Neural cell (in vitro differentiated cells): ENCODE measurements around the gene DPYSL4.

ENCODE experiments used
- RAD21 ChIP-seq: fragments of 450-650 bp; conservative IDR thresholded peaks from 2 replicates; pipeline ENCODE4 v1.6.1; 2014; ENCODE audit warnings: antibody characterized with exemption, mild to moderate bottlenecking, moderate library complexity
- TAF1 ChIP-seq: IDR thresholded peaks from 2 replicates; pipeline ENCODE4 v1.6.1; 2012; ENCODE audit warnings: low read depth
- TF ChIP-seq, protein P1 (sequence below): IDR thresholded peaks from 2 replicates; pipeline ENCODE4 v1.6.1; 2012; ENCODE audit warnings: borderline replicate concordance
- TF ChIP-seq, protein P2 (sequence below): fragments of 450-650 bp; IDR thresholded peaks from 2 replicates; pipeline ENCODE4 v1.5.1; 2014; ENCODE audit warnings: antibody characterized with exemption, mild to moderate bottlenecking, moderate library complexity; ENCODE audit not compliant: poor library complexity, severe bottlenecking

DNA sequence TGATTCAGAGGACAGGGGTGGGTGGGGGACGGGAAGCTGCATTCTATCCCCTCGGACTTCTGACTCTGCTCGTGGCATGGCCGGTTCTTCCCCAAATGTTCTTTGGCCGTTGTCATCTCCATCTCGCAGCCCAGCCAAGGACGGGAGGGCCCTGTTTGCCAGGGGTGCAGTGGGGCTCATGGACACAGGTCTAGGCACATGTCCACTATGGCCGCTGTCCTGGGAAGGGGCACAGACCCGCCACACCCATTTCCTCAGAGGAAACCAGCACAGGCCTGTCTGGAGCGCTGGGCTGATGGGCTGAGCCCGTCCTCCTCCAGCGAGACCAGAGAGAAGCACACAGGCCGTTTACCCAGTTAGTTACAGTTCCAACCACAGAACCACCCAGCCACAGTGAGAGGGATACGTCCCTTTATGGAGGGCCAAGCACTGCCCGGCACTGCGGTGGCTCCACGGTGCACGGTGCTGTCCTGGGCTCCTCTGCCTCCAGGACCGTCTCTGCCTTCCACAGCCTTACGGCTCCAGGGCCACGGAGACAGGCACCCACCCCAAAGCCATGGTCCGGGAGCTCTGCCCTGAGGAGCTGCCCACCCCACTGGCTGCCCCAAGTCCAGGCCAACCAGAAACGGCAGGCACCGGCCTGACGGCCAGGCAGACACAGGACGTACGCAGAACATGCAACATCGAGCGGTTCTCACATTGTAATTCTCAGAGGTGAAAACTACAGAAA is 20.2 kb downstream of the DPYSL4 start:
- TF ChIP-seq RAD21, result no peak
- TF ChIP-seq, protein P1, sequence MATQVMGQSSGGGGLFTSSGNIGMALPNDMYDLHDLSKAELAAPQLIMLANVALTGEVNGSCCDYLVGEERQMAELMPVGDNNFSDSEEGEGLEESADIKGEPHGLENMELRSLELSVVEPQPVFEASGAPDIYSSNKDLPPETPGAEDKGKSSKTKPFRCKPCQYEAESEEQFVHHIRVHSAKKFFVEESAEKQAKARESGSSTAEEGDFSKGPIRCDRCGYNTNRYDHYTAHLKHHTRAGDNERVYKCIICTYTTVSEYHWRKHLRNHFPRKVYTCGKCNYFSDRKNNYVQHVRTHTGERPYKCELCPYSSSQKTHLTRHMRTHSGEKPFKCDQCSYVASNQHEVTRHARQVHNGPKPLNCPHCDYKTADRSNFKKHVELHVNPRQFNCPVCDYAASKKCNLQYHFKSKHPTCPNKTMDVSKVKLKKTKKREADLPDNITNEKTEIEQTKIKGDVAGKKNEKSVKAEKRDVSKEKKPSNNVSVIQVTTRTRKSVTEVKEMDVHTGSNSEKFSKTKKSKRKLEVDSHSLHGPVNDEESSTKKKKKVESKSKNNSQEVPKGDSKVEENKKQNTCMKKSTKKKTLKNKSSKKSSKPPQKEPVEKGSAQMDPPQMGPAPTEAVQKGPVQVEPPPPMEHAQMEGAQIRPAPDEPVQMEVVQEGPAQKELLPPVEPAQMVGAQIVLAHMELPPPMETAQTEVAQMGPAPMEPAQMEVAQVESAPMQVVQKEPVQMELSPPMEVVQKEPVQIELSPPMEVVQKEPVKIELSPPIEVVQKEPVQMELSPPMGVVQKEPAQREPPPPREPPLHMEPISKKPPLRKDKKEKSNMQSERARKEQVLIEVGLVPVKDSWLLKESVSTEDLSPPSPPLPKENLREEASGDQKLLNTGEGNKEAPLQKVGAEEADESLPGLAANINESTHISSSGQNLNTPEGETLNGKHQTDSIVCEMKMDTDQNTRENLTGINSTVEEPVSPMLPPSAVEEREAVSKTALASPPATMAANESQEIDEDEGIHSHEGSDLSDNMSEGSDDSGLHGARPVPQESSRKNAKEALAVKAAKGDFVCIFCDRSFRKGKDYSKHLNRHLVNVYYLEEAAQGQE, result no peak
- TF ChIP-seq, protein P2, sequence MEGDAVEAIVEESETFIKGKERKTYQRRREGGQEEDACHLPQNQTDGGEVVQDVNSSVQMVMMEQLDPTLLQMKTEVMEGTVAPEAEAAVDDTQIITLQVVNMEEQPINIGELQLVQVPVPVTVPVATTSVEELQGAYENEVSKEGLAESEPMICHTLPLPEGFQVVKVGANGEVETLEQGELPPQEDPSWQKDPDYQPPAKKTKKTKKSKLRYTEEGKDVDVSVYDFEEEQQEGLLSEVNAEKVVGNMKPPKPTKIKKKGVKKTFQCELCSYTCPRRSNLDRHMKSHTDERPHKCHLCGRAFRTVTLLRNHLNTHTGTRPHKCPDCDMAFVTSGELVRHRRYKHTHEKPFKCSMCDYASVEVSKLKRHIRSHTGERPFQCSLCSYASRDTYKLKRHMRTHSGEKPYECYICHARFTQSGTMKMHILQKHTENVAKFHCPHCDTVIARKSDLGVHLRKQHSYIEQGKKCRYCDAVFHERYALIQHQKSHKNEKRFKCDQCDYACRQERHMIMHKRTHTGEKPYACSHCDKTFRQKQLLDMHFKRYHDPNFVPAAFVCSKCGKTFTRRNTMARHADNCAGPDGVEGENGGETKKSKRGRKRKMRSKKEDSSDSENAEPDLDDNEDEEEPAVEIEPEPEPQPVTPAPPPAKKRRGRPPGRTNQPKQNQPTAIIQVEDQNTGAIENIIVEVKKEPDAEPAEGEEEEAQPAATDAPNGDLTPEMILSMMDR, result no peak
- no peak for TF ChIP-seq TAF1
